Right hindlimb (tissue), 1 donor: ENCODE measurements around the gene ARHGDIA.

Source experiments
- DNase-seq: peaks from one replicate; pipeline ENCODE4 v3.0.0-alpha.2; 2018

ARHGDIA gene

GRCh38 chr17:81821603-81822311, 49.4 kb downstream of the ARHGDIA start:
- peak; percentile 65 for DNase-seq

DNA sequence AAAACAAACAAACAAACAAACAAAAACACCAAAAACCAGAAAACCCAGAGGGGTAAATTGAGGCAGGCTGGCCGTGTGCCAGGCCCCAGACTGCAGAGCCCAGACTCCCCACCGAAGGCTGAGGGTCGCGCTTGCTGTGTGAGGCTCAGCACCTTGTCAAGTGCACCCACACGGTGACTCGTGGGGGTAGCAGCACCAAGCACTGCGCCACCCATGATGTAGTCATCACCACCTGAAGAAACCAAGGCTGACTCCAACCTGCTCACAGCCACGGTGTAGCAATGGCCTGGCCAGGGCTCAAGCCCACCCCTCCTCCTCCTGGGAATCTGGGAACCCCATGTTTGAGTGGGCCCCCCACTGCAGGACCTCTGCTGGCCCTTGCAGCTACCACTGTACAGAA, 50.0 kb downstream of the ARHGDIA start:
- DNase-seq, result no peak

DNA sequence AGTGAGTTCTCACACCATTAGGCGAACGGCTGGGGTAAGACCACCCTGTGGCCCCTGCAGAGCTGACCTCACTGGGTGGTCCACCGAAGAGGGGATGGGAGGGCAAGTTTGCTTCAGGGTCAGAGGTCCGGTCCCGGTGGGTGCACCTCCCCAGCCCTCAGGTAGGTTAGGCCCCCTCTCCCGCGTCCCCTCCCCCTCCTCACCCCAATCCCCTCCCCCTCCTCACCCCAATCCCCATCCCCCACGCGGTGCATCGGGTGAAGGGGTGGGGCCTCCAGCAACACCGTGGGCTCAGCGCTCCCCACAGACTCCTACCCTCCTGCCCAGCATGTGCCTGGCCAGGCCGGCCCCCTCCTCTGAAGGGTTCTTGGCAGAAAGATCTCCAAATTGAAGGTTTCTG, 51.4 kb downstream of the ARHGDIA start:
- DNase-seq, result no peak

DNA sequence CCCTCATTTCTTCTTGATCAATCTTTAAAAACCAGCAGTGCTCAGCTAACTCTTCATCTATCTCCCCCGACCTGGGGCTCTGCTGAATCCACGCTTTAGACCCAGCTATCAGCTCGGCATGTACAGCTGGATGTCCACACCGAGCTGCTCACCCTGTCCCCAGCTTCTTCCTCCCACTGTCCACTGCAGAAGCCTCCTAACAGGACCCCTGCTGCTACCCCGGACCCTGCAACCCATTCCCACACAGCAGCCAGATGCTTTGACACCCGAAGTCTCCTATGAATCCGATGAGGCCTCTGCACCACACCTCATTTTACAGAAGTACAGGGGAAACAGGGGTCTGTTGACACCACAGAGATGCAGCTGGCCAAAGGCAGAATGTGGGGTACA, 53.4 kb downstream of the ARHGDIA start:
- no peak for DNase-seq
